ENCODE data around the gene MTUS2. TPM values are rescaled to one million over a fixed set of nuclear protein-coding genes. Genes with fewer than 3 reads are reported as not detected.

Gene MTUS2
- total RNA-seq, 2 donors from 2014 or later, result 1.6 to 4.8 TPM

DNA sequence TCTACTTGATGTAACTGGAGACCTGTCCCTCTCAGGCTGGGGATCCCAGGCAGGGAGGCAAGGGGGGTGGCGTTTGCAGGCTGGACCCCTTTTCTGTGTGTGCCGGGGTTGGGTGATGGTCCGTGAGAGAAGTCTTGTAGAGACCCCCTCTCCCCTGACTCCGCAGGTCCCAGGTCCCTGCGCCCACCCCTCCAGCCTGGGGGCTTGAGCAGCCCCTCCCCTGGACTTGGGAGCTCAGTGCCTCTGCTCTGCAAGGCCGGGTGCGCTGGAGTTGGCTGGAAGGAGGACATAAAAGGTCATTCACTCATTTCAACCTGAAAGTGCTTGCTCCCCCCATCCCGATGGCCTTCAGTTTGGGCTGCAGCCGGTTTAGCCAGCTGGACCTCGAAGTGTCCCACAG, 685.8 kb downstream of the MTUS2 start:
- H3K36me3 ChIP-seq, result no peaks in the 10 kb centered on the region
- no peak overlapping the region for H3K27ac ChIP-seq
- no peak overlapping the region for H3K4me3 ChIP-seq
- WGBS, result 77% methylated on average over 8 of the region's 10 CpGs
- no peaks in the 10 kb centered on the region for H3K9me3 ChIP-seq
- TF ChIP-seq, protein P1, sequence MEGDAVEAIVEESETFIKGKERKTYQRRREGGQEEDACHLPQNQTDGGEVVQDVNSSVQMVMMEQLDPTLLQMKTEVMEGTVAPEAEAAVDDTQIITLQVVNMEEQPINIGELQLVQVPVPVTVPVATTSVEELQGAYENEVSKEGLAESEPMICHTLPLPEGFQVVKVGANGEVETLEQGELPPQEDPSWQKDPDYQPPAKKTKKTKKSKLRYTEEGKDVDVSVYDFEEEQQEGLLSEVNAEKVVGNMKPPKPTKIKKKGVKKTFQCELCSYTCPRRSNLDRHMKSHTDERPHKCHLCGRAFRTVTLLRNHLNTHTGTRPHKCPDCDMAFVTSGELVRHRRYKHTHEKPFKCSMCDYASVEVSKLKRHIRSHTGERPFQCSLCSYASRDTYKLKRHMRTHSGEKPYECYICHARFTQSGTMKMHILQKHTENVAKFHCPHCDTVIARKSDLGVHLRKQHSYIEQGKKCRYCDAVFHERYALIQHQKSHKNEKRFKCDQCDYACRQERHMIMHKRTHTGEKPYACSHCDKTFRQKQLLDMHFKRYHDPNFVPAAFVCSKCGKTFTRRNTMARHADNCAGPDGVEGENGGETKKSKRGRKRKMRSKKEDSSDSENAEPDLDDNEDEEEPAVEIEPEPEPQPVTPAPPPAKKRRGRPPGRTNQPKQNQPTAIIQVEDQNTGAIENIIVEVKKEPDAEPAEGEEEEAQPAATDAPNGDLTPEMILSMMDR (IDR thresholded peaks at IDR 0.05), result no peak
- TF ChIP-seq POLR2A (IDR thresholded peaks at IDR 0.05), result no peak
- no peaks in the 10 kb centered on the region for H3K27me3 ChIP-seq (replicated peaks; ENCODE audit: insufficient read depth)
- H3K4me1 ChIP-seq (replicated peaks), result no peaks in the 10 kb centered on the region
- intact Hi-C loops (cut with DNase I), result no loop called here
- no peak for DNase-seq (ENCODE audit: low spot score)

GRCh38 chr13:29507356-29507755, 687.2 kb downstream of the MTUS2 start:
- TF ChIP-seq POLR2AphosphoS5 (IDR thresholded peaks at IDR 0.05), result no peak
- no peak for TF ChIP-seq POLR2A (IDR thresholded peaks at IDR 0.05)
- TF ChIP-seq, protein P1 (IDR thresholded peaks at IDR 0.05), result no peak
- 54% methylated on average over 14 of the region's 14 CpGs for WGBS
- no peak overlapping the region for H3K4me3 ChIP-seq
- H3K27me3 ChIP-seq (replicated peaks; ENCODE audit: insufficient read depth), result no peaks in the 10 kb centered on the region
- intact Hi-C loops (cut with DNase I), result no loop called here
- H3K9me3 ChIP-seq, result no peaks in the 10 kb centered on the region
- H3K36me3 ChIP-seq, result no peaks in the 10 kb centered on the region
- DNase-seq (ENCODE audit: low spot score), result no peak
- no peak overlapping the region for H3K27ac ChIP-seq
- no peaks in the 10 kb centered on the region for H3K4me1 ChIP-seq (replicated peaks)

DNA sequence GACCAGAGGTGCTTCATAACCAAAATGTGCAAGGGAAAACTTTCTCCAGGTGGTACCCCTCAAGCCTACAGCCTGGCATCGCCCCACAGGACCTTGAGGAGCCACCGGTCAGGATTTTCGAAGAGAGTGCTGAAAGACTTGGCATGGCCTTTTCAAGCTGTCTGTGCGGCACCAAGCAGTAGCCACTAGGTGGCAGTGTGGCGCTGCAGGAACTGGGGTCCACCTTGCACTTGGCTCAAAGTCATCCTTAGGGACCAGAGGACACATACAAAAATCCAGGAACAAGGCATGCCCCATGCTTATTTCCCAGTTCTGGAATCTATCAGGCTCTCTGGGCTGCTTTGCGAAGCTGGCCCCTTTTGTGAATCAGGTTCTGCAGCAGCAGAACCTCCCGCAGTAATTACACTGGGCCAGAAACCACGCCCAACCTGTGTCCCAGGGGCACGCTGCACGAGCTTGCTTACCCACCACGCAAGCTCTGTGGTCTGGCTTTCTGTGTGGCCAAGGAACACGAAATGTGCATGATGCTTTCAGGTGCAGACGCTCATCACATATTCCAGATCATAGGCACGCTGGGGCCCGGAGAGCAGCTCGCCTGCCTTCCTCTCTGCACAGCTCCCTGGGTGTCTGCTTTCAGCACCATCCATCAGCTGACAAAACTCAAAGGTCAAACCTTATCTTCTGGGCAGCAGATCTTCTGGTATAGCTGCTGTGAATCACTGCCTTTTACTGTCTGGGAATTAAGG, 688.2 kb downstream of the MTUS2 start:
- Histone ChIP-seq H3K9me3 (no peaks in the 10 kb centered on the region), H3K4me3 (no peak overlapping the region), H3K27ac (no peak overlapping the region), H3K27me3 (replicated peaks; ENCODE audit: insufficient read depth) (no peaks in the 10 kb centered on the region), H3K4me1 (replicated peaks) (no peaks in the 10 kb centered on the region), H3K36me3 (no peaks in the 10 kb centered on the region)
- DNase-seq (ENCODE audit: low spot score), result peak; percentile 84
- intact Hi-C loops (cut with DNase I), result loop anchor here (2.0 kb wide), 1 partner anchor 606 kb away; no protein-coding TSS in a partner anchor
- 45% methylated on average over 14 of the region's 16 CpGs for WGBS
- peak; percentile 46 for TF ChIP-seq POLR2AphosphoS5 (IDR thresholded peaks at IDR 0.05)
- TF ChIP-seq POLR2A (IDR thresholded peaks at IDR 0.05), result no peak
- TF ChIP-seq, protein P1 (IDR thresholded peaks at IDR 0.05), result peak; percentile 87 to 99 (median 92)

DNA sequence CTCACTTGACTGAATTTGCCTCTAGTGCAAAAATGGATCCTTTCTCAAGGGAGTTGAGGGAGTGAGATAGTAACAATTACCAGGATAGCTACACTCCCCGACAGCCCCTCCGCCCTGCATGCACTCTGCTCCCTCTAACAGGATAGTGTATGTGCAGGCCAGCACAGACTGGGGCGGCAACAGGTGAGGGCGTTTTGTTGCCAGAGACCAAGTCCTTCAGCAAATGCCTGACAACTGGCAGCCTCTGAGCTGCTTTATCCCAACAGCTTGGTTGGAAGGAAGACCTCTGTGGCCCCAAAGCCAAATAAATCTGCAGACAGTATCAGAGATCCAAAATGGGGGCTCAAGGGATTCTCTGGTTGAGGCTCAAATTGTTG, 688.7 kb downstream of the MTUS2 start:
- intact Hi-C loops (cut with DNase I), result loop anchor here (2.0 kb wide), 1 partner anchor 606 kb away; no protein-coding TSS in a partner anchor
- no peaks in the 10 kb centered on the region for H3K9me3 ChIP-seq
- H3K4me1 ChIP-seq (replicated peaks), result no peaks in the 10 kb centered on the region
- H3K27me3 ChIP-seq (replicated peaks; ENCODE audit: insufficient read depth), result no peaks in the 10 kb centered on the region
- no peak overlapping the region for H3K4me3 ChIP-seq
- H3K36me3 ChIP-seq, result peaks cover 0 to 3% of the 10 kb centered on the region in 2 donors
- H3K27ac ChIP-seq, result no peak overlapping the region
- TF ChIP-seq, protein P1 (IDR thresholded peaks at IDR 0.05), result no peak
- WGBS, result 80% methylated on average over 4 of the region's 4 CpGs
- DNase-seq (ENCODE audit: low spot score), result no peak

- DNase-seq (ENCODE audit: low spot score), result no peak
- Histone ChIP-seq H3K27ac (no peak overlapping the region), H3K27me3 (replicated peaks; ENCODE audit: insufficient read depth) (no peaks in the 10 kb centered on the region), H3K4me3 (no peak overlapping the region), H3K9me3 (no peaks in the 10 kb centered on the region), H3K4me1 (replicated peaks) (no peaks in the 10 kb centered on the region), H3K36me3 (peaks cover 0 to 10% of the 10 kb centered on the region in 2 donors)
- TF ChIP-seq, protein P1 (IDR thresholded peaks at IDR 0.05), result no peak
- TF ChIP-seq POLR2A (IDR thresholded peaks at IDR 0.05) (no peak), POLR2AphosphoS5 (IDR thresholded peaks at IDR 0.05) (no peak)
- 95% methylated on average over 14 of the region's 14 CpGs for WGBS
- intact Hi-C loops (cut with DNase I), result loop anchor here (2.0 to 5.0 kb wide), 2 partner anchors 342 to 605 kb away; partner anchors contain the start of gene UBL3
These were observed 690.0 kb downstream of the MTUS2 start for GRCh38 chr13:29509999-29510589.
